ENCODE results near the gene LRP5.
"Not testable (repeated sequence)": the region's sequence is repeated elsewhere in the genome, so short reads cannot be mapped to it uniquely, and the experiment has no call there.

The LRP5 gene

GRCh38 chr11:68329978-68330699, 17.7 kb downstream of the LRP5 start:
- no peak for DNase-seq

GRCh38 chr11:68330700-68331337, 18.4 kb downstream of the LRP5 start:
- DNase-seq, result no peak

GRCh38 chr11:68331338-68331947, 19.1 kb downstream of the LRP5 start:
- DNase-seq, result no peak

GRCh38 chr11:68332186-68332585, 19.8 kb downstream of the LRP5 start:
- no peak for DNase-seq

GRCh38 chr11:68333173-68333572, 20.8 kb downstream of the LRP5 start:
- DNase-seq, result no peak

- DNase-seq, result no peak
These were observed 22.5 kb downstream of the LRP5 start for GRCh38 chr11:68334923-68335322.

GRCh38 chr11:68335683-68336082, 23.3 kb downstream of the LRP5 start:
- DNase-seq, result no peak

- no peak for DNase-seq
These were observed 24.3 kb downstream of the LRP5 start for GRCh38 chr11:68336716-68337115.

- DNase-seq, result no peak
These were observed 25.0 kb downstream of the LRP5 start for GRCh38 chr11:68337399-68337835.

GRCh38 chr11:68338051-68338780, 25.8 kb downstream of the LRP5 start:
- no peak for DNase-seq

- DNase-seq, result no peak
These were observed 27.8 kb downstream of the LRP5 start for GRCh38 chr11:68340003-68340767.

GRCh38 chr11:68340784-68341556, 28.6 kb downstream of the LRP5 start:
- no peak for DNase-seq

GRCh38 chr11:68341557-68342458, 29.4 kb downstream of the LRP5 start:
- no peak for DNase-seq

GRCh38 chr11:68342459-68343158, 30.2 kb downstream of the LRP5 start:
- no peak for DNase-seq

- DNase-seq, result no peak
These were observed 31.4 kb downstream of the LRP5 start for GRCh38 chr11:68343761-68344256.

GRCh38 chr11:68344821-68345220, 32.4 kb downstream of the LRP5 start:
- DNase-seq, result not testable (repeated sequence)

GRCh38 chr11:68345776-68346461, 33.5 kb downstream of the LRP5 start:
- DNase-seq, result no peak

GRCh38 chr11:68346462-68346790, 34.0 kb downstream of the LRP5 start:
- DNase-seq, result no peak

GRCh38 chr11:68347345-68347744, 35.0 kb downstream of the LRP5 start:
- no peak for DNase-seq

Data from stimulated activated naive CD4-positive, alpha-beta T cell treated with Interleukin-2 at 50 U/mL for 16 hours (primary cell).